Limb (tissue), 2 donors: Measurements from ENCODE around the gene SP4.

ENCODE experiments used
- DNase-seq, 2 donors: peaks; one replicate each; pipeline ENCODE4 v3.0.0-alpha.2; 2016; ENCODE audit errors: extremely low spot score in 2 of 2

The SP4 gene

GRCh38 chr7:21427871-21428658 is at the start of gene SP4:
SP4 (plus strand) TSS chr7:21428083; CDS start chr7:21428252, 169 bp downstream.
- DNase-seq = peak; percentile 94 to 99

GRCh38 chr7:21383227-21384220 is 44.4 kb upstream of the SP4 start:
- DNase-seq = no peak

- DNase-seq = no peak
Observed at GRCh38 chr7:21393937-21394336, 33.9 kb upstream of the SP4 start.

- no peak for DNase-seq
Observed at GRCh38 chr7:21401944-21402343, 25.9 kb upstream of the SP4 start.

GRCh38 chr7:21407796-21408480 is 19.9 kb upstream of the SP4 start:
- no peak for DNase-seq

- no peak for DNase-seq
Observed at GRCh38 chr7:21408481-21408820, 19.4 kb upstream of the SP4 start.

- no peak for DNase-seq
Observed at GRCh38 chr7:21412410-21412851, 15.5 kb upstream of the SP4 start.

- no peak for DNase-seq
Observed at GRCh38 chr7:21412957-21413356, 14.9 kb upstream of the SP4 start.

- DNase-seq = no peak
Observed at GRCh38 chr7:21413502-21413901, 14.4 kb upstream of the SP4 start.

GRCh38 chr7:21414795-21415393 is 13.0 kb upstream of the SP4 start:
- DNase-seq = no peak

GRCh38 chr7:21417647-21418046 is 10.2 kb upstream of the SP4 start:
- no peak for DNase-seq

GRCh38 chr7:21422751-21423150 is 5.1 kb upstream of the SP4 start:
- no peak for DNase-seq

GRCh38 chr7:21425290-21425689 is 2.6 kb upstream of the SP4 start:
- DNase-seq = no peak

- DNase-seq = no peak
Observed at GRCh38 chr7:21426286-21427181, 1.3 kb upstream of the SP4 start.

GRCh38 chr7:21427182-21427870 is 557 bp upstream of the SP4 start:
- DNase-seq = peak; percentile 98 to 99

- no peak for DNase-seq
Observed at GRCh38 chr7:21428659-21428941, 717 bp downstream of the SP4 start.

GRCh38 chr7:21429021-21429420 is 1.1 kb downstream of the SP4 start:
- no peak for DNase-seq

GRCh38 chr7:21429786-21430574 is 2.1 kb downstream of the SP4 start:
- DNase-seq = no peak

- DNase-seq = no peak
Observed at GRCh38 chr7:21430575-21430954, 2.7 kb downstream of the SP4 start.
